VCaP (cell line): ENCODE data around the gene NPTN.
A peak's percentile ranks its signal among the peaks of the same experiment; 100 is the strongest.

Experiments
- H3K27ac ChIP-seq: fragments of 450-650 bp; 2 replicates; pipeline ENCODE4 v1.5.1; 2017
- CTCF ChIP-seq: fragments of 450-650 bp; conservative IDR thresholded peaks from 2 replicates; pipeline ENCODE4 v1.5.1; 2017; ENCODE audit warnings: mild to moderate bottlenecking, moderate library complexity

The NPTN gene

GRCh38 chr15:73600413-73601335, 32.5 kb downstream of the NPTN start:
- no peak for TF ChIP-seq CTCF
- peak overlapping the region; percentile 48 for H3K27ac ChIP-seq

- H3K27ac ChIP-seq = no peak overlapping the region
- no peak for TF ChIP-seq CTCF
Observed at GRCh38 chr15:73599934-73600333, 33.3 kb downstream of the NPTN start.

- no peak overlapping the region for H3K27ac ChIP-seq
- TF ChIP-seq CTCF = no peak
Observed at GRCh38 chr15:73598530-73599160, 34.5 kb downstream of the NPTN start.

GRCh38 chr15:73597036-73597638, 36.1 kb downstream of the NPTN start:
- no peak for TF ChIP-seq CTCF
- no peak overlapping the region; the same call in 1 of the 2 replicates for H3K27ac ChIP-seq

- no peak for TF ChIP-seq CTCF
- H3K27ac ChIP-seq = no peak overlapping the region
Observed at GRCh38 chr15:73596174-73596573, 37.0 kb downstream of the NPTN start.

- no peak for TF ChIP-seq CTCF
Observed at GRCh38 chr15:73594109-73594508, 39.1 kb downstream of the NPTN start.

More at GRCh38 chr15:73594109-73594508, 39.1 kb downstream of the NPTN start:
- peak overlapping the region; percentile 20; the same call in 1 of the 2 replicates for H3K27ac ChIP-seq
